HS-27A (cell line): ENCODE results near the gene EXOSC3.

ENCODE experiments used
- DNase-seq: peaks from one replicate; pipeline ENCODE4 v3.0.0-alpha.2; 2012; ENCODE audit warnings: low read depth, missing footprints

EXOSC3 gene

GRCh38 chr9:37732086-37732741, 52.6 kb downstream of the EXOSC3 start:
- DNase-seq = no peak

GRCh38 chr9:37730839-37731238, 54.0 kb downstream of the EXOSC3 start:
- no peak for DNase-seq

GRCh38 chr9:37730256-37730655, 54.6 kb downstream of the EXOSC3 start:
- no peak for DNase-seq
